Measurements from ENCODE around the gene TSPAN15.
"Not testable (repeated sequence)": the region's sequence is repeated elsewhere in the genome, so short reads cannot be mapped to it uniquely, and the experiment has no call there.

Gene TSPAN15

DNA sequence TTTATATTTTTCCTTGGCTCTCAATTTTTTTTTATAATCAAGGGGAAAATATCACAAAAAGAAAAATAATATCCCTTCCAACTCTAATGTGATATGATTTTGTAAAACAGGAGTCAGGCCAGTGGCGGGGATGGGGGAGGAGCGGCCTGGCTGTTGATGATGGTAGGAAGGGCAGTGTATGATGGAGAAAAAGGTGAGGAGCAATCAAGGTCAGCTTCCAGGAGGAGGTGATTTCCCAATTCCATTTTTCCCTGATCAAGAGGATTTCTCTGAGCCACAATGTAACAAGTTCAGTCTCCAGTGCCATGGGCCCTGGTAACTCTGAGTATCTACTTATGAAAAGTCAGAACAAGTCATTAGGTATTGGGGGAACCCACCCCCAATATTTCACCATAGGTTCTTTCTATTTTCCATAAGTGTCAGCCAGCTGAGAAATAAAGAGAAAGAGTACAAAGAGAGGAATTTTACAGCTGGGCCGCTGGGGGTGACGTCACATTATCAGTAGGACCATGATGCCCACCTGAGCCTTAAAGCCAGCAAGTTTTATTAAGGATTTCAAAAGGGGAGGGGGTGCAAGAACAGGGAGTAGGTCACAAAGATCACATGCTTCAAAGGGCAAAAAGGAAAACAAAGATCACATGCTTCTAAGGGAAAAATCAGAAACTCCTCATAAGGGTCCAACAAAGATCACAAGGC, 37.0 kb downstream of the TSPAN15 start:
- not testable (repeated sequence) for DNase-seq (ENCODE audit: low spot score)

GRCh38 chr10:69488856-69489255, 37.6 kb downstream of the TSPAN15 start:
- not testable (repeated sequence) for DNase-seq (ENCODE audit: low spot score)

DNA sequence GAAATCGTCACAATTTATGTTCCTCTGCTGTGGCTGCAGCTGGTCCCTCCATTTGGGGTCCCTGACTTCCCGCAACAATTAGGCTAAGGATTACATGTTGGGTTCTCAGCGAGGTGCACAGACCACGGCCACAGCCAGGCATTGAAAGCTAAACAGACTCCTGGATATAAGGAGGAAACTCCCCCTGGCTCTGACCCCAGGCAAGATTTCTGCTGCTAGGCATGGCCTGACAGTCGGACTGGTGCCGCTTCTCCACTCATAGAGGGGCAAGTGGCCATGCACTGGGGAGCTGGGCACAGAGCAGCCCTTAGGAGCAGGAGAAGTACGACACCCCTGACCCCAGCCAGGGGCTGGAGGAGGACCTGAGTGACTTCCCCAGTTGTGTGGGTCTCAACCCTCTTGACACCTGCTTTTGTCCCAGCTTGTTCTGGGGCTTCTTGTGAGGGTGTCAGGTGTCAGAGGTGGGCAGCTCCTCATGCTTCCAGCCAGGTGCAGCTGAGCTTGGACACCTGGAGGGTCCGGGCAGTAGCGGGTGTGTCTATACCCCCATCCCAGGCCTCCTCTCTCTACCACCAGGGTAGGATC, 38.3 kb downstream of the TSPAN15 start:
- no peak for DNase-seq (ENCODE audit: low spot score)

DNA sequence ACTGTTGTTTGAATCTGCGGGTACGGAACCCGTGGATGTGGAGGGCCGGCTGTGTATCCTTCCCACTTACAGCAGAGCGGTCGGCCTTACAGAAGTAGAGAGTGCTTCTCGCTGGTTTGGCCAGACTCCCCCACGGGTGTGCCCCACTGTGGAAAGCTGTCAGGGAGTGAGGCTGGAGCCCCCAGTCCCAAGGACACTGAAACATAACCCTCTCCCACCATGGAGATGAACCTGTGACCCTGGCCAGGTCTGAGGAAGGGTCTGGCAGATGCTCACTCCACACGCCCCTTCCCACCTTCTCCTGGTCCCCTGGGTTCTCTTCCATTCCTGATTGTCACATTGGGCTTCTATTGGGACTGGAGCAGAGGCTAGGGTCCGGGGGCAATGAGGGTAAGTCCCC, 39.6 kb downstream of the TSPAN15 start:
- DNase-seq (ENCODE audit: low spot score): no peak

- no peak for DNase-seq (ENCODE audit: low spot score)
Observed at GRCh38 chr10:69491611-69492010, 40.3 kb downstream of the TSPAN15 start.

GRCh38 chr10:69492091-69492745, 41.0 kb downstream of the TSPAN15 start:
- no peak for DNase-seq (ENCODE audit: low spot score)

GRCh38 chr10:69492746-69493462, 41.6 kb downstream of the TSPAN15 start:
- DNase-seq (ENCODE audit: low spot score): no peak

DNA sequence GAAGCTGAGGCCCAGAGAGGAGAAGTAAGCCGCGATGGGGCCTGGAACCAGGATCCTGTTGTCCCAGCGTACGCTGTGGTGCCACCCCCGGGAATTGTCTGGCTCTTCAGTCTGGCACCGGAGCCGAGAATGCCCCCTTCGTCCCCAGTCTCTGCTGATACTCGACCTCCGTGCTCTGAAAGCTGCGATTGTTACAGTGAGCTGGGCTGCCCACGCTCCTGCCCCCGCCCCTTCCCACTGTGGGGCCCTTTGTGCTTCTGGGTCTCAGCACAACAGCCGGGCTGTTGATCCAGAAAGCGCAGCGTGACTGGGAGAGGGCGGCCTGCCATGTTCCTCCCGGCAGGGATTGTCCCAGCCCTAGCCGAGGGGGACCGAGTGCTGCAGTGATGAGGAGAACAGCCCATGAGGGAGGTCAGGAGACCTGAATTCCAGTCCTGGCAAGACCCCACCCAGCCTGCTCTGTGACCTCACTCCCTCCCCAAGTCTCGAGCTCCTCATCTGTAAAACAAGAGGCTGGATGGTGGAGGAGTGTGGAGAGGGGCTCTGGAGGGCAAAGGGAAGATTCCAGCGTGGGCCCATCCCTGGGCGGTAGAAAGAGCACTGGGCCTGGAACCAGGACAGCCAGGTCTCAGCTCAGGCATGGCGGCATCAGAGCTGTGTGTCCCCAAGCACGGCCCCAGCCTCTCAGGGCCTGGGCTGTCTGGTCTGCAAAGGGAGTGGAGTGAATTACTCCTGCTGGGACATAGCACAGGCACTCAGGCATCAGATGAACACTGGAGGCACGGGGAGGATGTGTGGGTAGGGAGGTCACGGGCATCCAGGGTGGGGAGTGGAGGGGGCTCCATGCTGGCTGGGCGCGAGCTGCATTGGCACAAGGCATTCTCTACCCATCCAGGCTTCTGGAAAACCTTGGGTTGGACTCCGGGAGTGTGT, 43.6 kb downstream of the TSPAN15 start:
- no peak for DNase-seq (ENCODE audit: low spot score)

DNA sequence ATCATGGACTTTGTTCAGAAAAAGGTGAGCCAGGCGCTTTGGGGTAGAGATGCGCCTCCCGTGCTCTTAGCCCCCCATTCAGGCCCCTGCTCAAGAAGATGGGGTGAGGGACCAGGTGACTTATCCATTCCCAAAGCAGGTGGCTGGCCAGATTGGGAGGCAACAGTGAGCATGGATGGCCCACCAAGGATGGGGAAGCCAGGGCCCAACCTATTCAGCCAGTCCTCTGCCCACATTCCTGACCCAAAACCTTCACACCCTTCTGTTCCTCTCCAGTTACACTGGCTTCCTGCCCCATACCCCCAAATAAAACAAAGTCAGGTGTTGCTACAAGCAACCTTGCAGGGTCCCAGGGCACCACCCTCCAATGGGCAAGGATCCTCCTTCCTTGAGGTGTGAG, 44.4 kb downstream of the TSPAN15 start:
- DNase-seq (ENCODE audit: low spot score): no peak

GRCh38 chr10:69496352-69497230, 45.3 kb downstream of the TSPAN15 start:
- DNase-seq (ENCODE audit: low spot score): no peak

- no peak for DNase-seq (ENCODE audit: low spot score)
Observed at GRCh38 chr10:69497231-69497561, 45.9 kb downstream of the TSPAN15 start.

GRCh38 chr10:69497611-69498390, 46.5 kb downstream of the TSPAN15 start:
- DNase-seq (ENCODE audit: low spot score): no peak

DNA sequence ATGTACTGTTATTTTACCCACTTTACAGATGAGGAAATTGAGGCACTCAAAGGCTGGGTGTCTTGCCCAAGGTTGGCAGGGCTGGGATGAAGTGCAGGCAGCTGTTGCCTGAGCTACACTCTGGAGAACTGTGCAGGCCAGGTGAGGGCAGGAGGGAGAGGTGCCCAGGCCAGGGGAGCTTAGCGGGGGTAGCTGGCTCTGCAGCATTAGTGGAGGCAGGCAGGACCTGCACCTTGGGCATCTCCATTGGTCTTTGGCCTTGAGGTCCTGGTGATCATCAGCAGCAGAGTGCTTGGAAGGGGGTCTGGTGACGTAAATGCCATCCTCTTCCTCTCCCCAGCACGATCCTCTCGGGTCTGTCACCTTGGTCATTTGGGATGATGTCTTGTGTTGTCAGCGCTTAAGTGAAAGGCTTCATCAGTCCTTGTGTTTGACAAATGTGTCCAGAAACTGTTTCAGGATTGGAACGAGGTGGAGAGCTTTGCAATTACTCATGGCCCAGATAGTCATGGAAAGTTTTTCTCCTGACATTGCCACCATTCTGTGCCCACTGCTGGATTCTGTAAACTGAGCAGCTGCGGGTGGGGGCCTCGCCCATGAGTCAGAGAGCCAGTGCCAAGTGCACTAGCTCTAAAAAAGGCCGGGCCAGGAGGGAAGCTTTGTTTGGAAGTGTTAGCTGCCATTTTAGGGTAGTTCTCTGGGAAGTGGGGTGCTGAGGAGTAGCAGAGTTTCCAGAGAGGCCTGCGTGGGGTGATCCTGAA, 47.6 kb downstream of the TSPAN15 start:
- DNase-seq (ENCODE audit: low spot score): no peak

DNA sequence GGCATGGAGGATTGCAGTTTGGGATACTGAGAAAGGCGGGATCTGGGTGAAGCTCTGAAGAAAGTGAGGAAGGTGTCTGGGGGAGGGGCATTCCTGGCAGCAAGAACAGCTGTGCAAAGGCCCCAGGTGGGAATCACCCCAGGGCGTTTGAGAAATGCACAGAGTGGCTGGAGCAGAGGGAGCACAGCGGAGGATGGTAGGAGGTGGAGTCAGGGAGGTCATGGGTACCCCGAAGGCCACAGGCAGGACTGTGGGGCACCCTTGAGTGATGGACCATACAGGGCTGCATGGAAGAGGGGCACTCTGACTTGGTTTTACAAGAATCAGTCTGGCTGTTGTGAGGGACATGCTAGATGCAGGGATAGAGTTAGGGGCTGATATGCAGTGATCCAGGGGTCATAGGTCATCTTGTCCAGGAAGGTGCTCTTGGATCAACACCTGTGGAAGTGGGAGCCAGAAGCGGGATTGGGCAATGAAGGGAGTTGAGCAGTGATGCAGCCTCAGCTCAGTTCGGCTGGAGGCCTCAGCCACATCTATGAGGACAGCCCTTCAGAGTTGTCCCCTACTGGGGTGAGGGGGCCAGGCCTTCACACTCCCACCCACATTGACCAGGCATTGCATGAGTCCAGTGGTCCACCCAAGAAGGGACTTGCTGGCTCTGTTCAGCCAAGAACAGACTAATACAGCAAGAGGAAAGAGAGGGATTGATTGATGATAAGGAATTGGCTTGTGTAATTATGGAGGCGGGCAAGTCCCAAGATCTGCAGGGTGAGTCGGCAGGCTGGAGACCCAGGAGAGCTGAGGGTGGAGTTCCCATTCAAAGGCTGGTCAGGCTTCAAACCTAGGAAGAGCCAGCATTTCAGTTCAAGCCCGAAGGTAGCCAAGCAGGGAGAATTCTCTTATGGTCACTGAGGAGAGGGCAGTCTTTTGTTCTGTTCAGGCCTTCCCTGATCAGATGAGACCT, 48.7 kb downstream of the TSPAN15 start:
- DNase-seq (ENCODE audit: low spot score): no peak

GRCh38 chr10:69500864-69501468, 49.7 kb downstream of the TSPAN15 start:
- DNase-seq (ENCODE audit: low spot score): no peak

- DNase-seq (ENCODE audit: low spot score): no peak
Observed at GRCh38 chr10:69501657-69502056, 50.4 kb downstream of the TSPAN15 start.

DNA sequence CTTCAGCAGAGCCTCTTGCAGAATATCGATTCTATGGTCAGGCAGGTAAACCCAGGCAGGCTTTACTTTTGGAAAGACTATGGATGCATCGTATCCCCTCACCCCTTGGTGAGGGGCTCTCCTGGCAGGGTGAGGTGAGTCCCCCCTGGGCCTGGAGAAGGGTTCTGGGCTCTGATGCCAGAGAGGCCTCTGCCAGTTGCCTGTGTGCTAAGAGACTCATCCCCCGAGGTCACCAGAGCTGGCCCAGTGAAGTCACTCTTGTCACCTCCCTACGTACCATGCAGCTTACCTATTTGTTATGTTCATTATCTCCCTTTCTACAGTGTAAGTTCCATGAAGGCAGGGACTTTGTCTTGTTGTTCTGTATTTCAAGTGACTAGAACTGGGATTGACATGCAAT, 51.3 kb downstream of the TSPAN15 start:
- no peak for DNase-seq (ENCODE audit: low spot score)

Data from germinal center (tissue), 1 donor.